ENCODE results near the gene TMEM169. TPM values are rescaled to one million over a fixed set of nuclear protein-coding genes. Genes with fewer than 3 reads are reported as not detected.

TMEM169 gene
- total and polyA plus RNA-seq, 2 of the 4 experiments (the other 2 are of a cell fraction) = 0.15 to 0.54 TPM

DNA sequence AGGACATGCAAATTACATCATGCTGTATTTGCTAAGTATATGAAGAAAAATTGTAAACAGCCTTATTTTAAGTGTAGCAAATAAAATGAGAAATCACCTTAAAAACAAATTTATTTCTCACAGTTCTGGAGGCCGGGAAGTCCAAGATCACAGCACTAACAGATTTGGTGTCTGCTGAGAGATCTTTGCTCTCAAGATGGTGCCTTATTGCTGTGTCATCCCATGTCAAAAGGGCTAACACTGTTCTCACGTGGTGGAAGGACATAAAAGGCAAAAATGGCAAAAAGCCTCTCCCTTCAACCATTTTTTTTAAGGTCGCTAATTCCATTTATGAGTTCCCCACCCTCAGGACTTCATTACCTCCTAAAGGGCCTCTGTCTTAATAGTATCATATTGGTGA, 39.5 kb downstream of the TMEM169 start:
- H2AK9ac ChIP-seq (replicated peaks; ENCODE audit: low read depth, low read length, poor library complexity) = no peak overlapping the region
- H3K23ac ChIP-seq (ENCODE audit: low read depth, low read length) = no peak overlapping the region
- ATAC-seq (ENCODE audit: low read depth) (no peak), DNase-seq (no peak)
- no TSS peak for BruUV-seq (replicated peaks)
- no peak overlapping the region for H2AK5ac ChIP-seq (ENCODE audit: low read depth, low read length)
- no peak overlapping the region for H3K18ac ChIP-seq (ENCODE audit: low read depth, low read length)
- no peak for TF ChIP-seq MAZ (IDR thresholded peaks at IDR 0.05; ENCODE audit: borderline replicate concordance, low read depth, low read length)
- TF ChIP-seq RFX5 (IDR thresholded peaks at IDR 0.05; ENCODE audit: low read depth, low read length) = no peak
- TF ChIP-seq, protein P1, sequence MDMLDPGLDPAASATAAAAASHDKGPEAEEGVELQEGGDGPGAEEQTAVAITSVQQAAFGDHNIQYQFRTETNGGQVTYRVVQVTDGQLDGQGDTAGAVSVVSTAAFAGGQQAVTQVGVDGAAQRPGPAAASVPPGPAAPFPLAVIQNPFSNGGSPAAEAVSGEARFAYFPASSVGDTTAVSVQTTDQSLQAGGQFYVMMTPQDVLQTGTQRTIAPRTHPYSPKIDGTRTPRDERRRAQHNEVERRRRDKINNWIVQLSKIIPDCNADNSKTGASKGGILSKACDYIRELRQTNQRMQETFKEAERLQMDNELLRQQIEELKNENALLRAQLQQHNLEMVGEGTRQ (IDR thresholded peaks at IDR 0.05; ENCODE audit: low read depth, low read length) = no peak
- TF ChIP-seq, protein P2, sequence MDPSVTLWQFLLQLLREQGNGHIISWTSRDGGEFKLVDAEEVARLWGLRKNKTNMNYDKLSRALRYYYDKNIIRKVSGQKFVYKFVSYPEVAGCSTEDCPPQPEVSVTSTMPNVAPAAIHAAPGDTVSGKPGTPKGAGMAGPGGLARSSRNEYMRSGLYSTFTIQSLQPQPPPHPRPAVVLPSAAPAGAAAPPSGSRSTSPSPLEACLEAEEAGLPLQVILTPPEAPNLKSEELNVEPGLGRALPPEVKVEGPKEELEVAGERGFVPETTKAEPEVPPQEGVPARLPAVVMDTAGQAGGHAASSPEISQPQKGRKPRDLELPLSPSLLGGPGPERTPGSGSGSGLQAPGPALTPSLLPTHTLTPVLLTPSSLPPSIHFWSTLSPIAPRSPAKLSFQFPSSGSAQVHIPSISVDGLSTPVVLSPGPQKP (IDR thresholded peaks at IDR 0.05; ENCODE audit: borderline replicate concordance, low read depth, low read length) = no peak
- TF ChIP-seq NFE2L2 (IDR thresholded peaks at IDR 0.05; ENCODE audit: low read depth, low read length) = no peak
- TF ChIP-seq FOS (IDR thresholded peaks at IDR 0.05; ENCODE audit: low read depth, low read length) = no peak
- TF ChIP-seq RAD21 (IDR thresholded peaks at IDR 0.05; ENCODE audit: low read length) = no peak
- TF ChIP-seq POLR2A (IDR thresholded peaks at IDR 0.05; ENCODE audit: low read depth, low read length) = no peak
- no peak for TF ChIP-seq CHD1 (IDR thresholded peaks at IDR 0.05; ENCODE audit: low read depth, low read length)
- TF ChIP-seq BHLHE40 (IDR thresholded peaks at IDR 0.05; ENCODE audit: low read depth, low read length) = no peak
- TF ChIP-seq, protein P3, sequence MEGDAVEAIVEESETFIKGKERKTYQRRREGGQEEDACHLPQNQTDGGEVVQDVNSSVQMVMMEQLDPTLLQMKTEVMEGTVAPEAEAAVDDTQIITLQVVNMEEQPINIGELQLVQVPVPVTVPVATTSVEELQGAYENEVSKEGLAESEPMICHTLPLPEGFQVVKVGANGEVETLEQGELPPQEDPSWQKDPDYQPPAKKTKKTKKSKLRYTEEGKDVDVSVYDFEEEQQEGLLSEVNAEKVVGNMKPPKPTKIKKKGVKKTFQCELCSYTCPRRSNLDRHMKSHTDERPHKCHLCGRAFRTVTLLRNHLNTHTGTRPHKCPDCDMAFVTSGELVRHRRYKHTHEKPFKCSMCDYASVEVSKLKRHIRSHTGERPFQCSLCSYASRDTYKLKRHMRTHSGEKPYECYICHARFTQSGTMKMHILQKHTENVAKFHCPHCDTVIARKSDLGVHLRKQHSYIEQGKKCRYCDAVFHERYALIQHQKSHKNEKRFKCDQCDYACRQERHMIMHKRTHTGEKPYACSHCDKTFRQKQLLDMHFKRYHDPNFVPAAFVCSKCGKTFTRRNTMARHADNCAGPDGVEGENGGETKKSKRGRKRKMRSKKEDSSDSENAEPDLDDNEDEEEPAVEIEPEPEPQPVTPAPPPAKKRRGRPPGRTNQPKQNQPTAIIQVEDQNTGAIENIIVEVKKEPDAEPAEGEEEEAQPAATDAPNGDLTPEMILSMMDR (conservative IDR thresholded peaks at IDR 0.05; ENCODE audit: low read depth, low read length) = no peak
- no peaks in the 10 kb centered on the region for H3K27me3 ChIP-seq (ENCODE audit: control insufficient read depth, insufficient read depth, low read length)
- peaks cover 10% of the 10 kb centered on the region for H3K4me1 ChIP-seq (ENCODE audit: control insufficient read depth, insufficient read depth, low read length)
- intact Hi-C loops (cut with micrococcal nuclease) = no loop called here
- no peak overlapping the region for H4K5ac ChIP-seq (ENCODE audit: low read depth, low read length)
- no peak overlapping the region for H2BK120ac ChIP-seq (ENCODE audit: low read depth, low read length)
- H3K36me3 ChIP-seq (ENCODE audit: control insufficient read depth, insufficient read depth, low read length) = peaks cover 59% of the 10 kb centered on the region
- no peak overlapping the region for H3K4me2 ChIP-seq (ENCODE audit: low read depth, low read length)
- H3K9me3 ChIP-seq (ENCODE audit: control insufficient read depth, insufficient read depth, low read length) = no peaks in the 10 kb centered on the region
- H3K14ac ChIP-seq (replicated peaks; ENCODE audit: low read depth, low read length) = no peak overlapping the region
- no peak overlapping the region for H3K27ac ChIP-seq (ENCODE audit: insufficient read depth, low read length)
- no peak overlapping the region for H4K91ac ChIP-seq (ENCODE audit: insufficient read depth, low read depth, low read length)
- H3K79me1 ChIP-seq (ENCODE audit: low read depth in 1 of 2, low read length in 2 of 2) = peaks cover 52 to 66% of the 10 kb centered on the region in 2 experiments
- no peak overlapping the region for H2BK5ac ChIP-seq (ENCODE audit: low read depth, low read length, poor library complexity, severe bottlenecking)
- ChIA-PET POLR2A (ENCODE audit: unreplicated experiment) (no interaction called here), CTCF (interaction anchor here (1.4 kb wide), 1 partner anchor 10 kb away, joined by 3 read pairs; no protein-coding TSS in a partner anchor)
- H4K8ac ChIP-seq (ENCODE audit: low read depth in 2 of 2, low read length in 2 of 2) = no peak overlapping the region
- H3K4me3 ChIP-seq (ENCODE audit: insufficient read depth, low read depth, low read length) = no peak overlapping the region
- peaks cover 6% of the 10 kb centered on the region for H4K20me1 ChIP-seq (ENCODE audit: insufficient read depth, low read length)
- H3K56ac ChIP-seq (ENCODE audit: extremely low read depth, insufficient read depth, low read length) = no peak overlapping the region
- no peak overlapping the region for H2BK15ac ChIP-seq (ENCODE audit: low read depth, low read length)
- WGBS, 2 experiments (ENCODE audit: extremely low coverage in 2 of 2, insufficient read length in 1 of 2) = no CpG with 5 or more reads among the region's 3 CpGs
- H2AFZ ChIP-seq (replicated peaks; ENCODE audit: low read length, poor library complexity) = no peak overlapping the region
- H3K4ac ChIP-seq (ENCODE audit: low read depth, low read length) = no peak overlapping the region
- dilution Hi-C loops (cut with HindIII; ENCODE audit: low sequenced_read_pairs, unreplicated experiment) = no loop called here
- no peaks in the 10 kb centered on the region; the same call in 1 of the 2 replicates for H3K9me1 ChIP-seq (ENCODE audit: insufficient read depth, low read length)
- in situ Hi-C loops (cut with MboI; ENCODE audit: low sequenced_read_pairs) = no loop called here
- no peak overlapping the region for H2BK20ac ChIP-seq (ENCODE audit: low read depth, low read length)
- H3K9ac ChIP-seq (ENCODE audit: low read depth, low read length) = no peak overlapping the region
